Esophagus squamous epithelium (tissue), 5 donors: Measurements from ENCODE around the gene TRIB2. TPM values are rescaled to one million over a fixed set of nuclear protein-coding genes. Genes with fewer than 3 reads are reported as not detected.

Experiments used
- DNase-seq: peaks from one replicate; lab custom pipeline; 2025; lab: John Stamatoyannopoulos, UW
- H3K27ac ChIP-seq, 4 donors: fragments of 200-600 bp; sonication (generic); one replicate each; pipeline ENCODE4 v1.5.1; 2016 to 2019; ENCODE audit warnings: mild to moderate bottlenecking in 1 of 4
- H3K27me3 ChIP-seq, 4 donors: fragments of 200-600 bp; sonication (generic); 1 replicate in 3 of 4; 2 replicates in 1 of 4; pipeline versions ENCODE4 v1.5.1 to v1.6.0; 2017 to 2021; ENCODE audit warnings: antibody characterized with exemption in 1 of 4
- H3K36me3 ChIP-seq, 3 donors: fragments of 200-600 bp; sonication (generic); one replicate each; pipeline ENCODE4 v1.5.1; 2016 to 2019
- H3K4me1 ChIP-seq, 3 donors: fragments of 200-600 bp; sonication (generic); one replicate each; pipeline ENCODE4 v1.5.1; 2017 to 2019
- H3K4me3 ChIP-seq, 4 donors: fragments of 200-600 bp; sonication (generic); 1 replicate in 3 of 4; 2 replicates in 1 of 4; pipeline ENCODE4 v1.5.1; 2016 to 2019; ENCODE audit warnings: mild to moderate bottlenecking in 2 of 4, moderate library complexity in 1 of 4
- H3K9me3 ChIP-seq, 3 donors: fragments of 200-600 bp; sonication (generic); one replicate each; pipeline ENCODE4 v1.5.1; 2016 to 2019
- CTCF ChIP-seq, 6 experiments: fragments of 450-650 bp in 4 of 6; fragments of 200-600 bp in 2 of 6; sonication (generic) in 2 of 6; IDR thresholded peaks; one replicate each; pipeline ENCODE4 v1.5.1; 2016 to 2019; ENCODE audit warnings: antibody characterized with exemption in 6 of 6, mild to moderate bottlenecking in 4 of 6, moderate library complexity in 4 of 6
- POLR2A ChIP-seq, 4 donors: fragments of 450-650 bp; IDR thresholded peaks; one replicate each; pipeline ENCODE4 v1.6.1; 2017; ENCODE audit warnings: antibody characterized with exemption in 4 of 4, mild to moderate bottlenecking in 4 of 4, moderate library complexity in 3 of 4
- WGBS, 2 donors: methylation state at CpG; one replicate each; pipeline ENCODE4 v1.1.5; 2018; 5-methylcytosine and 5-hydroxymethylcytosine counted together
- intact Hi-C: fragments of 100-400 bp; cut with DNase I; formaldehyde crosslinking; loops from one replicate; pipeline ENCODE4 v1.15.0; 2022
- total RNA-seq, 4 donors: library from RNA; depleted of rRNA; stranded (reverse); fragments of >200 nt; gene quantifications; one replicate each; pipeline ENCODE4 v1.1.0, GENCODE V29; 2016
- donor health status: DM: yes; HTN: yes; CAD: no.

TRIB2 gene
- total RNA-seq, 4 donors from 2014 or later = 9.8 to 42.2 (median 32.4) TPM

- H3K27ac ChIP-seq = peak overlapping the region; percentile 87 to 92 (median 90)
- TF ChIP-seq CTCF (IDR thresholded peaks at IDR 0.05) (peak in 4 of 6 experiments; percentile 15 to 51 (median 24)), POLR2A (IDR thresholded peaks at IDR 0.05) (peak in 2 of 4 donors; percentile 3 to 22)
- no peaks in the 10 kb centered on the region for H3K9me3 ChIP-seq
- peaks cover 0 to 6% (median 0%) of the 10 kb centered on the region in 4 donors for H3K27me3 ChIP-seq
- H3K4me1 ChIP-seq = peaks cover 13 to 71% (median 28%) of the 10 kb centered on the region in 3 donors
- peak overlapping the region; percentile 53 to 93 (median 80) for H3K4me3 ChIP-seq
- intact Hi-C loops = loop anchor here (5.0 kb wide), 1 partner anchor 885 kb away; no protein-coding TSS in a partner anchor
- H3K36me3 ChIP-seq = no peaks in the 10 kb centered on the region
- 0% methylated on average over 36 to 44 of the region's 74 CpGs for WGBS, 2 donors
- DNase-seq = peak; percentile 15
Measured at GRCh38 chr2:12717191-12718014, 667 bp downstream of the TRIB2 start.

GRCh38 chr2:12718015-12718671, 1.4 kb downstream of the TRIB2 start:
- WGBS, 2 donors = 0 to 2% methylated on average over 37 of the region's 50 CpGs
- no peak for DNase-seq

GRCh38 chr2:12718711-12719399, 2.1 kb downstream of the TRIB2 start:
- Histone ChIP-seq H3K4me1 (peaks cover 13 to 86% (median 30%) of the 10 kb centered on the region in 3 donors), H3K27ac (peak overlapping the region; percentile 87 to 92 (median 90)), H3K36me3 (peaks cover 0 to 7% (median 4%) of the 10 kb centered on the region in 3 donors), H3K9me3 (no peaks in the 10 kb centered on the region), H3K4me3 (peak overlapping the region; percentile 53 to 93 (median 80)), H3K27me3 (peaks cover 0 to 6% (median 0%) of the 10 kb centered on the region in 4 donors)
- no peak for DNase-seq
- intact Hi-C loops = loop anchor here (5.0 kb wide), 1 partner anchor 887 kb away; no protein-coding TSS in a partner anchor
- no peak for TF ChIP-seq POLR2A (IDR thresholded peaks at IDR 0.05)
- peak in 2 of 6 experiments; percentile 9 to 22 for TF ChIP-seq CTCF (IDR thresholded peaks at IDR 0.05)
- WGBS, 2 donors = 0 to 3% methylated on average over 17 to 30 of the region's 33 CpGs

More at GRCh38 chr2:12718015-12718671, 1.4 kb downstream of the TRIB2 start:
- peak overlapping the region; percentile 87 to 92 (median 90) for H3K27ac ChIP-seq
- H3K4me3 ChIP-seq = peak overlapping the region; percentile 53 to 93 (median 80)
- H3K9me3 ChIP-seq = no peaks in the 10 kb centered on the region
- H3K36me3 ChIP-seq = no peaks in the 10 kb centered on the region
- peaks cover 13 to 79% (median 31%) of the 10 kb centered on the region in 3 donors for H3K4me1 ChIP-seq
- intact Hi-C loops = loop anchor here (5.0 kb wide), 1 partner anchor 886 kb away; no protein-coding TSS in a partner anchor
- TF ChIP-seq CTCF (IDR thresholded peaks at IDR 0.05) (no peak), POLR2A (IDR thresholded peaks at IDR 0.05) (peak in 1 of 4 donors; percentile 7)
- peaks cover 0 to 6% (median 0%) of the 10 kb centered on the region in 4 donors for H3K27me3 ChIP-seq

- peak overlapping the region; percentile 53 to 93 (median 80) for H3K4me3 ChIP-seq
- H3K27me3 ChIP-seq = peaks cover 0 to 6% (median 0%) of the 10 kb centered on the region in 4 donors
- 22 to 23% methylated on average over 9 of the region's 9 CpGs for WGBS, 2 donors
- DNase-seq = no peak
- intact Hi-C loops = loop anchor here (5.0 to 10.0 kb wide), 2 partner anchors 215 to 887 kb away; no protein-coding TSS in a partner anchor
- TF ChIP-seq POLR2A (IDR thresholded peaks at IDR 0.05) = no peak
- TF ChIP-seq CTCF (IDR thresholded peaks at IDR 0.05) = no peak
- peaks cover 0 to 15% (median 4%) of the 10 kb centered on the region in 3 donors for H3K36me3 ChIP-seq
- H3K9me3 ChIP-seq = no peaks in the 10 kb centered on the region
- peak overlapping the region; percentile 87 to 92 (median 90) for H3K27ac ChIP-seq
- H3K4me1 ChIP-seq = peaks cover 13 to 83% (median 32%) of the 10 kb centered on the region in 3 donors
Measured at GRCh38 chr2:12719400-12720277, 2.9 kb downstream of the TRIB2 start.
